Natural killer cell (primary cell): ENCODE data around the gene ERC1. TPM values are rescaled to one million over a fixed set of nuclear protein-coding genes. Genes with fewer than 3 reads are reported as not detected.

Experiments used
- ATAC-seq, 3 donors: fragments of 150-1000 bp in 2 of 3; fragments of 200-7000 bp in 1 of 3; cut with Tn5 transposase; 1 replicate in 1 of 3; 2 replicates in 2 of 3; pipeline ENCODE4 v1.10.0; 2021; ENCODE audit warnings: mild to moderate bottlenecking in 2 of 3, moderate library complexity in 2 of 3
- DNase-seq, 2 donors: peaks; one replicate each; pipeline versions ENCODE4 v3.0.0 to v3.0.0-alpha.2; 2013 to 2021; ENCODE audit warnings: mixed read lengths in 1 of 2
- H3K27ac ChIP-seq: one replicate; pipeline ENCODE4 v1.5.1; 2013; ENCODE audit warnings: mild to moderate bottlenecking, low read length
- H3K27me3 ChIP-seq: one replicate; pipeline ENCODE4 v1.6.1; 2013; ENCODE audit warnings: low read length; ENCODE audit not compliant: control insufficient read depth, insufficient read depth
- H3K36me3 ChIP-seq: one replicate; pipeline ENCODE4 v1.6.1; 2013; ENCODE audit warnings: low read length; ENCODE audit not compliant: control insufficient read depth, insufficient read depth
- H3K4me1 ChIP-seq: one replicate; pipeline ENCODE4 v1.6.1; 2013; ENCODE audit warnings: low read length; ENCODE audit not compliant: control insufficient read depth, insufficient read depth
- H3K4me3 ChIP-seq: one replicate; pipeline ENCODE4 v1.5.1; 2013; ENCODE audit warnings: low read length
- H3K9me3 ChIP-seq: one replicate; pipeline ENCODE4 v1.6.1; 2013; ENCODE audit warnings: low read length; ENCODE audit not compliant: control insufficient read depth, insufficient read depth
- H3K27ac Mint-ChIP-seq, 2 donors: one replicate each; pipeline ENCODE4 v1.8.0; 2022; ENCODE audit warnings: mild to moderate bottlenecking in 2 of 2, mixed read lengths in 2 of 2, moderate library complexity in 1 of 2
- H3K27me3 Mint-ChIP-seq, 2 donors: one replicate each; pipeline ENCODE4 v1.8.0; 2022; ENCODE audit warnings: low read depth in 2 of 2, mixed read lengths in 2 of 2
- H3K36me3 Mint-ChIP-seq: one replicate; pipeline ENCODE4 v1.8.0; 2022; ENCODE audit warnings: mixed read lengths
- H3K4me1 Mint-ChIP-seq, 2 donors: one replicate each; pipeline ENCODE4 v1.8.0; 2022; ENCODE audit warnings: mixed read lengths in 2 of 2
- H3K4me3 Mint-ChIP-seq: one replicate; pipeline ENCODE4 v1.8.0; 2022; ENCODE audit warnings: mild to moderate bottlenecking, moderate library complexity, mixed read lengths
- H3K9me3 Mint-ChIP-seq, 2 donors: one replicate each; pipeline ENCODE4 v1.8.0; 2022; ENCODE audit warnings: mixed read lengths in 2 of 2
- CTCF ChIP-seq: fragments of 200-600 bp; IDR thresholded peaks from one replicate; pipeline ENCODE4 v1.8.0; 2022; ENCODE audit warnings: antibody characterized with exemption
- WGBS: methylation state at CpG from one replicate; pipeline ENCODE4 v1.1.7; 2013; ENCODE audit warnings: missing lambda C conversion rate; ENCODE audit not compliant: insufficient coverage; 5-methylcytosine and 5-hydroxymethylcytosine counted together
- intact Hi-C: fragments of 100-400 bp; cut with micrococcal nuclease; formaldehyde crosslinking; loops from one replicate; pipeline ENCODE4 v1.14.2; 2022
- total RNA-seq, 4 donors: library from RNA; stranded (reverse); fragments of 120-200 nt in 1 of 4; gene quantifications; one replicate each; pipeline versions ENCODE4 v1.2.3 to v1.2.4, GENCODE V29; 2013 to 2022

ERC1 gene
- total RNA-seq, 3 donors from 2014 or later (not counting 1 experiment from before 2014, with no cell fraction given): 43.5 to 54.0 (median 44.9) TPM

- no peak for ATAC-seq
- H3K27ac ChIP-seq: no peak overlapping the region
- Mint-ChIP-seq H3K4me3 (no peak overlapping the region), H3K4me1 (no peaks in the 10 kb centered on the region), H3K27ac (peak overlapping the region in 1 of 2 donors; percentile 2), H3K9me3 (no peaks in the 10 kb centered on the region), H3K36me3 (no peaks in the 10 kb centered on the region), H3K27me3 (no peaks in the 10 kb centered on the region)
- no peak overlapping the region for H3K4me3 ChIP-seq
- TF ChIP-seq CTCF: no peak
- H3K9me3 ChIP-seq: no peaks in the 10 kb centered on the region
- 77% methylated on average over 4 of the region's 4 CpGs for WGBS
- H3K36me3 ChIP-seq: no peaks in the 10 kb centered on the region
- intact Hi-C loops: loop anchor here (5.0 to 10.0 kb wide), 3 partner anchors 144 to 524 kb away; partner anchors contain the start of gene RAD52
- no peak for DNase-seq
- no peaks in the 10 kb centered on the region for H3K27me3 ChIP-seq
- H3K4me1 ChIP-seq: no peaks in the 10 kb centered on the region
Observed at GRCh38 chr12:1091350-1091749, 100.3 kb downstream of the ERC1 start.

- Histone ChIP-seq H3K27me3 (no peaks in the 10 kb centered on the region), H3K36me3 (no peaks in the 10 kb centered on the region), H3K4me3 (no peak overlapping the region), H3K27ac (no peak overlapping the region), H3K9me3 (no peaks in the 10 kb centered on the region), H3K4me1 (no peaks in the 10 kb centered on the region)
- 42% methylated on average over 3 of the region's 6 CpGs for WGBS
- H3K36me3 Mint-ChIP-seq: no peaks in the 10 kb centered on the region
- peak; percentile 70 for TF ChIP-seq CTCF
- H3K4me1 Mint-ChIP-seq: peaks cover 2 to 4% of the 10 kb centered on the region in 2 donors
- intact Hi-C loops: loop anchor here (5.0 to 10.0 kb wide), 3 partner anchors 146 to 526 kb away; partner anchors contain the start of gene RAD52
- peak in 1 of 2 donors; percentile 72 for DNase-seq
- no peak overlapping the region for H3K27ac Mint-ChIP-seq
- H3K4me3 Mint-ChIP-seq: no peak overlapping the region
- peak in 2 of 3 donors; percentile 67 to 73 for ATAC-seq
- H3K27me3 Mint-ChIP-seq: no peaks in the 10 kb centered on the region
- H3K9me3 Mint-ChIP-seq: no peaks in the 10 kb centered on the region
Observed at GRCh38 chr12:1093166-1093751, 102.2 kb downstream of the ERC1 start.

GRCh38 chr12:1094714-1095113, 103.7 kb downstream of the ERC1 start:
- no peak for ATAC-seq
- intact Hi-C loops: loop anchor here (5.0 to 10.0 kb wide), 3 partner anchors 147 to 527 kb away; partner anchors contain the start of gene RAD52
- H3K9me3 Mint-ChIP-seq: no peaks in the 10 kb centered on the region

More at GRCh38 chr12:1094714-1095113, 103.7 kb downstream of the ERC1 start:
- H3K27ac Mint-ChIP-seq: no peak overlapping the region
- no peaks in the 10 kb centered on the region for H3K36me3 ChIP-seq
- no peaks in the 10 kb centered on the region for H3K27me3 ChIP-seq
- no peak overlapping the region for H3K4me3 Mint-ChIP-seq
- no peaks in the 10 kb centered on the region for H3K27me3 Mint-ChIP-seq
- no peaks in the 10 kb centered on the region for H3K36me3 Mint-ChIP-seq
- no peaks in the 10 kb centered on the region for H3K9me3 ChIP-seq
- H3K27ac ChIP-seq: no peak overlapping the region
- DNase-seq: no peak
- TF ChIP-seq CTCF: no peak
- H3K4me1 ChIP-seq: no peaks in the 10 kb centered on the region
- no peak overlapping the region for H3K4me3 ChIP-seq
- H3K4me1 Mint-ChIP-seq: peaks cover 10 to 11% of the 10 kb centered on the region in 2 donors
- 75% methylated on average over 1 of the region's 3 CpGs for WGBS
